Measurements from ENCODE around the gene GGNBP2.

GRCh38 chr17:36498560-36499300 is 46.0 kb upstream of the GGNBP2 start:
- TF ChIP-seq POLR2A (IDR thresholded peaks at IDR 0.05; ENCODE audit: low read length) (peak; percentile 15), GATA1 (IDR thresholded peaks at IDR 0.05; ENCODE audit: low read depth, low read length) (no peak)

Data from erythroblast (primary cell).